Uterus (tissue), 2 donors: ENCODE measurements around the gene SLC38A10.

Experiments
- CTCF ChIP-seq, 4 experiments: fragments of 200-600 bp in 2 of 4; fragments of 450-650 bp in 2 of 4; sonication (generic) in 2 of 4; IDR thresholded peaks; one replicate each; pipeline ENCODE4 v1.5.1; 2016 to 2019; ENCODE audit warnings: antibody characterized with exemption in 4 of 4, mild to moderate bottlenecking in 2 of 4, moderate library complexity in 1 of 4
- POLR2A ChIP-seq, 2 donors: fragments of 450-650 bp; IDR thresholded peaks; one replicate each; pipeline ENCODE4 v1.6.1; 2016; ENCODE audit warnings: antibody characterized with exemption in 2 of 2, mild to moderate bottlenecking in 1 of 2, moderate library complexity in 1 of 2

GRCh38 chr17:81339191-81339533 lies 44.1 kb upstream of the SLC38A10 start:
- no peak for TF ChIP-seq POLR2A (IDR thresholded peaks at IDR 0.05)
- TF ChIP-seq CTCF (IDR thresholded peaks at IDR 0.05): no peak
